PFSK-1 (cell line): ENCODE results near the gene MSRB1.
A peak's percentile ranks its signal among the peaks of the same experiment; 100 is the strongest.

Source experiments
- POLR2AphosphoS5 ChIP-seq: IDR thresholded peaks from 2 replicates; pipeline ENCODE4 v1.6.1; 2012; ENCODE audit warnings: low read depth, mild to moderate bottlenecking, control low read depth, low read length, moderate library complexity
- SIN3A ChIP-seq: IDR thresholded peaks from 2 replicates; pipeline ENCODE4 v1.6.1; 2012; ENCODE audit warnings: mild to moderate bottlenecking, low read length, moderate library complexity, borderline replicate concordance; ENCODE audit not compliant: insufficient read depth
- TAF1 ChIP-seq: IDR thresholded peaks from 2 replicates; pipeline ENCODE4 v1.6.1; 2012; ENCODE audit warnings: low read length, control low read depth, borderline replicate concordance; ENCODE audit not compliant: insufficient read depth

- TF ChIP-seq TAF1 (no peak), POLR2AphosphoS5 (peak; percentile 61; the same call in 1 of the 2 replicates), SIN3A (no peak)
Observed at GRCh38 chr16:1961651-1962067, 18.7 kb upstream of the MSRB1 start.
